ENCODE results near the gene S100A4. TPM values are rescaled to one million over a fixed set of nuclear protein-coding genes. Genes with fewer than 3 reads are reported as not detected.

S100A4 gene
- total RNA-seq, 1 donor from 2014 or later: 69.3 TPM

- Histone ChIP-seq H3K4me2 (ENCODE audit: low read length) (peak overlapping the region; percentile 61), H3K27me3 (ENCODE audit: insufficient read depth, low read length) (no peaks in the 10 kb centered on the region), H3K4me3 (ENCODE audit: insufficient read depth, low read depth, low read length) (no peak overlapping the region), H2AFZ (ENCODE audit: low read depth, low read length) (no peak overlapping the region), H3K4me1 (ENCODE audit: insufficient read depth, low read length) (peaks cover 21% of the 10 kb centered on the region), H3K36me3 (ENCODE audit: insufficient read depth, low read length) (no peaks in the 10 kb centered on the region), H3K27ac (ENCODE audit: low read depth, low read length) (no peak overlapping the region), H3K9ac (ENCODE audit: low read length) (no peak overlapping the region), H3K79me2 (ENCODE audit: insufficient read depth, low read length) (no peaks in the 10 kb centered on the region), H4K20me1 (ENCODE audit: insufficient read depth, low read length) (no peaks in the 10 kb centered on the region), H3K9me3 (ENCODE audit: insufficient read depth, low read depth, low read length) (no peaks in the 10 kb centered on the region)
- H3K4me3 Mint-ChIP-seq (ENCODE audit: unreplicated experiment): no peak overlapping the region
- H3K27me3 Mint-ChIP-seq (ENCODE audit: low read depth, unreplicated experiment): no peaks in the 10 kb centered on the region
- H3K36me3 Mint-ChIP-seq (ENCODE audit: low read depth, unreplicated experiment): no peaks in the 10 kb centered on the region
- peaks cover 23% of the 10 kb centered on the region for H3K4me1 Mint-ChIP-seq (ENCODE audit: low read depth, unreplicated experiment)
- no peaks in the 10 kb centered on the region for H3K9me3 Mint-ChIP-seq (ENCODE audit: unreplicated experiment)
- no peak for DNase-seq (ENCODE audit: low read depth)
- H3K27ac Mint-ChIP-seq (ENCODE audit: unreplicated experiment): peak overlapping the region; percentile 27
- no peak for TF ChIP-seq EZH2 (IDR thresholded peaks at IDR 0.05; ENCODE audit: insufficient read depth, low read length)
- FAIRE-seq: no peak
Measured at GRCh38 chr1:153506386-153506785, 39.2 kb downstream of the S100A4 start.

- no peaks in the 10 kb centered on the region for H3K36me3 ChIP-seq (ENCODE audit: insufficient read depth, low read length)
- no peak for FAIRE-seq
- TF ChIP-seq EZH2 (IDR thresholded peaks at IDR 0.05; ENCODE audit: insufficient read depth, low read length): no peak
- peaks cover 21% of the 10 kb centered on the region for H3K4me1 ChIP-seq (ENCODE audit: insufficient read depth, low read length)
- Mint-ChIP-seq H3K4me1 (ENCODE audit: low read depth, unreplicated experiment) (peaks cover 22% of the 10 kb centered on the region), H3K36me3 (ENCODE audit: low read depth, unreplicated experiment) (no peaks in the 10 kb centered on the region), H3K27me3 (ENCODE audit: low read depth, unreplicated experiment) (no peaks in the 10 kb centered on the region), H3K9me3 (ENCODE audit: unreplicated experiment) (no peaks in the 10 kb centered on the region), H3K27ac (ENCODE audit: unreplicated experiment) (no peak overlapping the region), H3K4me3 (ENCODE audit: unreplicated experiment) (no peak overlapping the region)
- H3K79me2 ChIP-seq (ENCODE audit: insufficient read depth, low read length): no peaks in the 10 kb centered on the region
- H3K9me3 ChIP-seq (ENCODE audit: insufficient read depth, low read depth, low read length): no peaks in the 10 kb centered on the region
- H3K4me2 ChIP-seq (ENCODE audit: low read length): no peak overlapping the region
- DNase-seq (ENCODE audit: low read depth): no peak
- H3K4me3 ChIP-seq (ENCODE audit: insufficient read depth, low read depth, low read length): no peak overlapping the region
- no peaks in the 10 kb centered on the region for H3K27me3 ChIP-seq (ENCODE audit: insufficient read depth, low read length)
- H3K9ac ChIP-seq (ENCODE audit: low read length): no peak overlapping the region
- H2AFZ ChIP-seq (ENCODE audit: low read depth, low read length): no peak overlapping the region
- H3K27ac ChIP-seq (ENCODE audit: low read depth, low read length): no peak overlapping the region
- H4K20me1 ChIP-seq (ENCODE audit: insufficient read depth, low read length): no peaks in the 10 kb centered on the region
Measured at GRCh38 chr1:153505576-153505975, 40.0 kb downstream of the S100A4 start.

GRCh38 chr1:153503766-153504165, 41.8 kb downstream of the S100A4 start:
- no peak for DNase-seq (ENCODE audit: low read depth)
- no peaks in the 10 kb centered on the region for H3K79me2 ChIP-seq (ENCODE audit: insufficient read depth, low read length)
- no peak overlapping the region for H3K4me3 Mint-ChIP-seq (ENCODE audit: unreplicated experiment)
- TF ChIP-seq EZH2 (IDR thresholded peaks at IDR 0.05; ENCODE audit: insufficient read depth, low read length): no peak
- TF ChIP-seq CTCF (IDR thresholded peaks at IDR 0.05; ENCODE audit: insufficient read depth, low read depth, low read length): no peak
- H3K36me3 Mint-ChIP-seq (ENCODE audit: low read depth, unreplicated experiment): no peaks in the 10 kb centered on the region
- no peak overlapping the region for H3K27ac ChIP-seq (ENCODE audit: low read depth, low read length)
- H3K27me3 Mint-ChIP-seq (ENCODE audit: low read depth, unreplicated experiment): peaks cover 3% of the 10 kb centered on the region
- no peak overlapping the region for H3K4me3 ChIP-seq (ENCODE audit: insufficient read depth, low read depth, low read length)
- no peaks in the 10 kb centered on the region for H4K20me1 ChIP-seq (ENCODE audit: insufficient read depth, low read length)
- H3K4me1 Mint-ChIP-seq (ENCODE audit: low read depth, unreplicated experiment): peaks cover 22% of the 10 kb centered on the region
- H3K9me3 Mint-ChIP-seq (ENCODE audit: unreplicated experiment): no peaks in the 10 kb centered on the region
- H3K9ac ChIP-seq (ENCODE audit: low read length): no peak overlapping the region
- peaks cover 21% of the 10 kb centered on the region for H3K4me1 ChIP-seq (ENCODE audit: insufficient read depth, low read length)
- no peak for FAIRE-seq
- H2AFZ ChIP-seq (ENCODE audit: low read depth, low read length): no peak overlapping the region
- H3K9me3 ChIP-seq (ENCODE audit: insufficient read depth, low read depth, low read length): no peaks in the 10 kb centered on the region
- no peak overlapping the region for H3K27ac Mint-ChIP-seq (ENCODE audit: unreplicated experiment)
- no peak overlapping the region for H3K4me2 ChIP-seq (ENCODE audit: low read length)
- H3K36me3 ChIP-seq (ENCODE audit: insufficient read depth, low read length): no peaks in the 10 kb centered on the region
- H3K27me3 ChIP-seq (ENCODE audit: insufficient read depth, low read length): no peaks in the 10 kb centered on the region

Measured in astrocyte (in vitro differentiated cells and primary cell).